Esophagus muscularis mucosa (tissue), 3 donors: Measurements from ENCODE around the gene ALKBH4.

Experiments used
- EP300 ChIP-seq: sonication (generic); formaldehyde crosslinking; IDR thresholded peaks from one replicate; pipeline ENCODE4 v1.6.1; 2017; ENCODE audit warnings: antibody characterized with exemption
- POLR2A ChIP-seq: fragments of 450-650 bp; IDR thresholded peaks from one replicate; pipeline ENCODE4 v1.6.1; 2017; ENCODE audit warnings: antibody characterized with exemption, moderate library complexity, mild to moderate bottlenecking, low read depth
- POLR2AphosphoS5 ChIP-seq, 2 donors: sonication (generic); formaldehyde crosslinking; IDR thresholded peaks; one replicate each; pipeline ENCODE4 v1.6.1; 2017; ENCODE audit warnings: antibody characterized with exemption in 2 of 2

DNA sequence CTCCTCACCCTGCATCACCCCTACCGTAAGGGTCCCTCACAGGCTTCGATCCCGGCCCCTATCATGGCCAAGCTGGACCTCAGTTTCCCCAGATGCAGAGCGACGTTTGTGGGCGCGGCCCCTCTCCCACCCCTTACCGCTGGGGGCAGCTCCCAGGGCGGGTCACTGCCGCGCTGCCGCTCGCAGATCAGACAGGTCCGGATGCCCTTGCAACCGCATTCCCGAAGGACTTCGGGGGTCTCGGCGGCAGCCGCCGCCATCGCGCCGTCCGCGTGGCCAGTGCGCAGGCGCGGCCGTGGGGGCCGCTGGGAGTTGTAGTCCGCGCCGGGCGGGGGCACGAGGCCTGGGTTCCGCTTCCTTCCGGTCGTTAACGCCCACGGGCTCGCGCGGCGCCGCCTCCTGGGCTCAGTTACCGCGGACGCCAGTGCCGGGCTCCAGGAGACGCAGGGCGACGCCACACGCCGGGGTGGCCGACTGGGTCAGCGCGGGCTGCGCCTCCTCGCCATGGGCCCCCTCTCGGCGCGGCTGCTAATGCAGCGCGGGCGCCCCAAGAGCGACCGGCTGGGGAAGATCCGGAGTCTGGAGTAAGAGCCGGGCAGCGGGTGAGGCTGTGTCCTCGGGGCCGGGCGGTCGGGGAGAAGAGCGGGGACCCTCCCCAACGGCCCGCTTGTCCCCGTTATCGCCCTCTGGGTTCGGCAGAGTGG, at the start of gene ALKBH4, which contains the start of gene LRWD1:
- TF ChIP-seq POLR2A (no peak), POLR2AphosphoS5 (IDR thresholded peaks at IDR 0.05) (peak; percentile 80 to 86), EP300 (no peak)
